Astrocyte (in vitro differentiated cells and primary cell): ENCODE results near the gene STK11IP. TPM values are rescaled to one million over a fixed set of nuclear protein-coding genes. Genes with fewer than 3 reads are reported as not detected.

Experiments used
- DNase-seq: peaks from one replicate; pipeline ENCODE4 v3.0.0-alpha.2; 2010; ENCODE audit warnings: low read depth
- FAIRE-seq: peaks from 2 replicates; lab custom pipeline; 2011; peaks lifted over from hg19 to GRCh38; lab: Jason Lieb, UNC
- H2AFZ ChIP-seq: 2 replicates; pipeline ENCODE4 v1.6.0; 2012; ENCODE audit warnings: low read depth, low read length, inconsistent platforms
- H3K27ac ChIP-seq: 2 replicates; pipeline ENCODE4 v1.5.1; 2011; ENCODE audit warnings: low read depth, low read length, inconsistent platforms
- H3K27me3 ChIP-seq: 2 replicates; pipeline ENCODE4 v1.6.0; 2011; ENCODE audit warnings: low read length, inconsistent platforms; ENCODE audit not compliant: insufficient read depth
- H3K36me3 ChIP-seq: 2 replicates; pipeline ENCODE4 v1.5.1; 2011; ENCODE audit warnings: low read length, inconsistent platforms; ENCODE audit not compliant: insufficient read depth
- H3K4me1 ChIP-seq: 2 replicates; pipeline ENCODE4 v1.5.1; 2011; ENCODE audit warnings: low read length, inconsistent platforms; ENCODE audit not compliant: insufficient read depth
- H3K4me2 ChIP-seq: 2 replicates; pipeline ENCODE4 v1.6.0; 2012; ENCODE audit warnings: low read length, inconsistent platforms
- H3K4me3 ChIP-seq: 2 replicates; pipeline ENCODE4 v1.5.1; 2011; ENCODE audit warnings: low read depth, mild to moderate bottlenecking, low read length, inconsistent platforms; ENCODE audit not compliant: insufficient read depth
- H3K79me2 ChIP-seq: 2 replicates; pipeline ENCODE4 v1.6.0; 2012; ENCODE audit warnings: mild to moderate bottlenecking, low read length, inconsistent platforms; ENCODE audit not compliant: insufficient read depth
- H3K9ac ChIP-seq: 2 replicates; pipeline ENCODE4 v1.6.0; 2012; ENCODE audit warnings: mild to moderate bottlenecking, low read length, inconsistent platforms
- H3K9me3 ChIP-seq: 2 replicates; pipeline ENCODE4 v1.5.1; 2012; ENCODE audit warnings: low read depth, mild to moderate bottlenecking, low read length, inconsistent platforms; ENCODE audit not compliant: insufficient read depth
- H4K20me1 ChIP-seq: 2 replicates; pipeline ENCODE4 v1.6.0; 2012; ENCODE audit warnings: low read length, inconsistent platforms; ENCODE audit not compliant: insufficient read depth
- H3K27ac Mint-ChIP-seq: one replicate; pipeline ENCODE4 v1.8.0; 2021; ENCODE audit warnings: mild to moderate bottlenecking, mixed read lengths; ENCODE audit not compliant: unreplicated experiment
- H3K27me3 Mint-ChIP-seq: one replicate; pipeline ENCODE4 v1.8.0; 2021; ENCODE audit warnings: low read depth, mixed read lengths; ENCODE audit not compliant: unreplicated experiment
- H3K36me3 Mint-ChIP-seq: one replicate; pipeline ENCODE4 v1.8.0; 2021; ENCODE audit warnings: low read depth, mixed read lengths; ENCODE audit not compliant: unreplicated experiment
- H3K4me1 Mint-ChIP-seq: one replicate; pipeline ENCODE4 v1.8.0; 2021; ENCODE audit warnings: low read depth, mixed read lengths; ENCODE audit not compliant: unreplicated experiment
- H3K4me3 Mint-ChIP-seq: one replicate; pipeline ENCODE4 v1.8.0; 2021; ENCODE audit warnings: mild to moderate bottlenecking, moderate library complexity, mixed read lengths; ENCODE audit not compliant: unreplicated experiment
- H3K9me3 Mint-ChIP-seq: one replicate; pipeline ENCODE4 v1.8.0; 2021; ENCODE audit warnings: mild to moderate bottlenecking, mixed read lengths; ENCODE audit not compliant: unreplicated experiment
- CTCF ChIP-seq: IDR thresholded peaks from 2 replicates; pipeline ENCODE4 v1.5.1; 2011; ENCODE audit warnings: low read depth, mild to moderate bottlenecking, inconsistent platforms, low read length, moderate library complexity; ENCODE audit not compliant: insufficient read depth
- EZH2 ChIP-seq: IDR thresholded peaks from 2 replicates; pipeline ENCODE4 v1.6.1; 2012; ENCODE audit warnings: mild to moderate bottlenecking, low read length, inconsistent platforms; ENCODE audit not compliant: insufficient read depth
- total RNA-seq: library from RNA; stranded (reverse); gene quantifications from 2 replicates; pipeline ENCODE4 v1.2.1, GENCODE V29; 2021

STK11IP gene
- total RNA-seq, 1 donor from 2014 or later: 24.9 TPM

- H3K4me2 ChIP-seq: no peak overlapping the region
- Mint-ChIP-seq H3K36me3 (peaks cover 37% of the 10 kb centered on the region), H3K9me3 (no peaks in the 10 kb centered on the region), H3K27ac (peak overlapping the region; percentile 30), H3K4me3 (peak overlapping the region; percentile 54), H3K4me1 (peaks cover 10% of the 10 kb centered on the region), H3K27me3 (no peaks in the 10 kb centered on the region)
- H3K27ac ChIP-seq: no peak overlapping the region
- peaks cover 18% of the 10 kb centered on the region for H4K20me1 ChIP-seq
- H3K4me1 ChIP-seq: no peaks in the 10 kb centered on the region
- H3K9me3 ChIP-seq: no peaks in the 10 kb centered on the region
- no peak overlapping the region for H3K4me3 ChIP-seq
- no peak overlapping the region for H2AFZ ChIP-seq
- no peaks in the 10 kb centered on the region for H3K36me3 ChIP-seq
- H3K79me2 ChIP-seq: no peaks in the 10 kb centered on the region
- H3K9ac ChIP-seq: no peak overlapping the region
- DNase-seq (no peak), FAIRE-seq (no peak)
- TF ChIP-seq CTCF (no peak), EZH2 (no peak)
- H3K27me3 ChIP-seq: no peaks in the 10 kb centered on the region
These were observed 34.3 kb upstream of the STK11IP start for GRCh38 chr2:219563271-219563928.

GRCh38 chr2:219565130-219566080 is 32.3 kb upstream of the STK11IP start:
- Mint-ChIP-seq H3K4me1 (peaks cover 10% of the 10 kb centered on the region), H3K9me3 (no peaks in the 10 kb centered on the region), H3K36me3 (peaks cover 37% of the 10 kb centered on the region), H3K27ac (no peak overlapping the region), H3K27me3 (no peaks in the 10 kb centered on the region), H3K4me3 (no peak overlapping the region)
- H3K27me3 ChIP-seq: no peaks in the 10 kb centered on the region
- DNase-seq (no peak), FAIRE-seq (no peak)
- H3K9me3 ChIP-seq: no peaks in the 10 kb centered on the region
- TF ChIP-seq EZH2: no peak
- no peak for TF ChIP-seq CTCF
- H3K27ac ChIP-seq: no peak overlapping the region
- peaks cover 7% of the 10 kb centered on the region for H3K4me1 ChIP-seq
- peaks cover 6% of the 10 kb centered on the region for H3K79me2 ChIP-seq
- no peak overlapping the region for H3K9ac ChIP-seq
- H3K4me3 ChIP-seq: no peak overlapping the region
- peaks cover 8% of the 10 kb centered on the region for H3K36me3 ChIP-seq
- no peak overlapping the region for H3K4me2 ChIP-seq
- H4K20me1 ChIP-seq: peaks cover 29% of the 10 kb centered on the region
- H2AFZ ChIP-seq: no peak overlapping the region
